Measurements from ENCODE around the gene KRT73.

KRT73 gene

DNA sequence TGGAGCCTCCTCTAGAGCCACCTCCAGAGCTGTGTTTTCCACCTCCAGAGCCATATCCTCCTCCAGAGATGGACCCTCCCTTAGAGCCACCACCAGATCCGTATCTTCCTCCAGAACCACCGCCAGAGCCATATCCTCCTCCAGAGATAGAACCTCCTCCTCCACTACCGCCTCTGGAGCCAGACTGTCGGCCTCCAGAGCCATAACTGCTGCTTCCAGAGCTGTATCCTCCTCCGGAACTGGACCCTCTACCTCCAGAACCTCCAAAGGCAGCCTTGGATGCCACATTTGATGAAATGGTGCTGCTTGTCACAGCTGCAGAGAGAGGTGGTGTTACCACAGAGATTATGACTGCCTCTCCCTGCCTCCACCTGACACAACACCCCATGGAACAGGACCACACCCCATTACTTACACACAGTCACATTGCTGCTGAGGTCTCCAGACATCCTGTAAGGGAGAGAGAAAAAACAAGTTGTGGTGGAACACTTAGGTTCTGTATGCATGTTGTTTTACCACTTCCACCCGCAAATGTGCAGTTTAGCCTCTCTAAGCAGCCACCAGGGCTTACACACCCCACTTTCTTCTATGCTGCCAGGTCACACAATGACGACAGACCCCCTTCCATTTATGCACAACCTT is 26.9 kb upstream of the KRT73 start:
- no peak for DNase-seq (ENCODE audit: low spot score)

DNA sequence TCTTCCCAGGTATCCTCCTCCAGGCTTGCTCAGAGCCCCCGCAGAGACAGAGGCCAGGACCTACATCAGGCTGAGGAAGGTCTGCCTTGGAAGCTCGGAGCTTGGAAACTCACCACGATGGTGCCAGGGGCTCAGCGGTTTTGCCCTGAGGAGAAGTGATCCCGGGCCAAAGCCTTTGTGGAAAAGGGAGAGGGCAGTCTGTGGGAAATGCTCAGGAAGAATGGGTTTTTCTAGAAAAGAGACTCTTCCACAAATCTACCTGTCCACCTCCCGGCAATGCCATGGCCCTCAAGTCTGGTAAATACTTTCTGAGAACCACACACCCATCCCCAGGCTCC is 25.7 kb upstream of the KRT73 start:
- DNase-seq (ENCODE audit: low spot score), result no peak

- DNase-seq (ENCODE audit: low spot score), result no peak
Observed at GRCh38 chr12:52643233-52644077, 25.1 kb upstream of the KRT73 start.

DNA sequence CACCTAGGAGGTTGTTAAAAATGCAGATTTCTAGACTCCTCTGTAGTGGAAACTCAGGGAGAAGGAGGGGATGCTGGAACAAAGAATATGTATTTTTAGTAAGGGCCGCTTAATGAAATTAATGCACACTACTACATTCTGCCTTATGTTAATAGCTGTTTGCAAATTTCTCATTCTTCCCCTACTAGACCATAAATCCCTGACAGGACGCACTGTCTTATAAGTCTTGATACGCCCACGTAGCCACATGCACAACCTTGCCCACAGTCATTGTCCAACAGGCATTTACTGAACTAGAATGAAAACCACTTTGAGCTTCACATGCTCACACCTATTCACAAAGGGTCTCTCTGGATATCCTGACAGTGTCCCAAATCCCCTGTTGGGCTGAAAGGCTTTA is 23.1 kb upstream of the KRT73 start:
- DNase-seq (ENCODE audit: low spot score), result no peak

DNA sequence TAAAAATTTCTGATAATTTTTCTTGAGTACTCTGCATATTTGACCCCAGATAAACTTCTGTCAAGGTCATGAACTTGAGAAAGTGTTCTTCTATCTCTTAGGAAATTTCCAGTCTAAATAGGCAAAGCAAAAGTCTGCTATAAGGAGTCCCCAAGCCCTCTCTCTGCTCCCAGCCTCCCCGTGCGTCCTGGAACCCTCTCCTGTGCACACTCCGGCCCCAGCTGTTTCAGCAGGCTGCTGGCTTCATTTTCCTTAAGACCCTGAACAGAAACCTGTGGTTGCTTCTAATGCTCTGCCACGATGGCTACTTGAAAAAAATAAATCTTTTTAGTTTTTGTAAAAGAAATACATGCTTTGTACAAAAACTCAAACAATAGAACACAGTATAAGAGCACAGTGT is 18.9 kb upstream of the KRT73 start:
- DNase-seq (ENCODE audit: low spot score), result no peak

DNA sequence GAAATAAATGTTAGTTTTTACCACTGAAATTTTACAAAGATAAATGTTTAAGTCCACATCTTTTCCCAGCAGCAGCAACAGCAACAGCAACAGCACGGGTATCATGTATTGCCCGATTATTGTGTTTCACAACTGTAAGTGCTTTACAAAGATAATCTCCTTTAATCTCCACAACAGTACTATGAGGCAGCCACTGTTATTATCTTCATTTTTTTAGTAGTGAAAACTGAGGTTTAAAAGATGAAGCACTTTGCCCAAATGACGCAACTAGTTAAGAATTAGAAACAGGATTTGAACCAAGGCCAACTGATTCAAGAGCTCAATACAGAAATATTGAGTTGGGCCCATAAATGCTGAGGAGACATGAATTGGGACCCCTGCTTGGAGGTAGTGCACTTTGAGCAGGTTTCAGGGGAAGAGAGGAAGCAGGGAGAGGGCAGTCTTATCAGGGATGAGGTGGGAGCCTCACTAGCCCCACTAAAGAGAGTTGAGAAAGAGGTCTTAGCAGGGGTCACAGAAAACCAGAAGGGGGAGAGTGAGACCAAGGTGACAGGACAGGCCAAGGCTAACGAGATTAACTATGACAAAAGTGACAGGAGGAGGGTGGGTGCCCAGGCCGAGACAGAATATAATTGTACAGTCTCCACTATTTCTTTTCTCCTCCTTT is 18.4 kb upstream of the KRT73 start:
- no peak for DNase-seq (ENCODE audit: low spot score)

DNA sequence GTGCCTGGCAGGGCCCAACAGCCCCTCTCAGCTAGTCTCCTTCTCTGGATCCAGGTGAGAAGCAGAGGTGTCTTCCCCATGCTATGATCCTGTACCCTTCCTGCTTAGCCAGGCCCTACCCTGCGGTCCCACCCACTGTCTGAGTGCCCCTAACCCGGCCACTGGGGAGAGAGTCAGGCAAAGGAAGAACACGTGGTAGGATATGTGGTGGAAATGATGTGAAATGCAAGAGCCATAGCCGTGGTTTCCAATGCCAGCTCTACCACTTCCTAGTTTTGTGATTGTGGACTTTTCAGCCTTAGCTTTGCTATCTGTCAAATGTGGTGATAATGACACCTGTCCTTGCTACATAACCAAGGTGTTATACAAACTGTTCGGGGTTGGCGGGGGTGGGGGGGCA is 17.8 kb upstream of the KRT73 start:
- DNase-seq (ENCODE audit: low spot score), result no peak

- no peak for DNase-seq (ENCODE audit: low spot score)
Observed at GRCh38 chr12:52634266-52635056, 16.1 kb upstream of the KRT73 start.

GRCh38 chr12:52633383-52633782 is 15.0 kb upstream of the KRT73 start:
- no peak for DNase-seq (ENCODE audit: low spot score)

DNA sequence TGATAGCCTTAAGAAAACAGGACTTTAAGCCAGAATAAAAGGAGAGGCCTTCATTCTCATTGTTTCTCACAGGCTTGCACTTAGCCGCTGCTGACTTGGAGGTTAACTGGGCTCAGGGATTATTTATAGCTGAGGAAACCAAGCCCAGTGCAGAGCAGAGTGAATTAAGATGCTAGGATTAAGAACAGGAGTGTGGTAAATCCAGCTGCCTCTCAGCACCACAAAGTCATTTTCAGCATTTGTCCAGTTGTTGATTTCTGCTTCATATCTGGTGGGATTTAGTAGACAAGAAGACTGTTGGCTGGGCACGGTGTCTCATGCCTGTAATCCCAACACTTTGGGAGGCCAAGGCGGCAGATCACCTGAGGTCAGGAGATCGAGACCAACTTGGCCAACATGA is 14.3 kb upstream of the KRT73 start:
- DNase-seq (ENCODE audit: low spot score), result no peak

- no peak for DNase-seq (ENCODE audit: low spot score)
Observed at GRCh38 chr12:52631676-52632459, 13.5 kb upstream of the KRT73 start.

- no peak for DNase-seq (ENCODE audit: low spot score)
Observed at GRCh38 chr12:52631264-52631663, 12.9 kb upstream of the KRT73 start.

GRCh38 chr12:52630599-52631200 is 12.3 kb upstream of the KRT73 start:
- no peak for DNase-seq (ENCODE audit: low spot score)

DNA sequence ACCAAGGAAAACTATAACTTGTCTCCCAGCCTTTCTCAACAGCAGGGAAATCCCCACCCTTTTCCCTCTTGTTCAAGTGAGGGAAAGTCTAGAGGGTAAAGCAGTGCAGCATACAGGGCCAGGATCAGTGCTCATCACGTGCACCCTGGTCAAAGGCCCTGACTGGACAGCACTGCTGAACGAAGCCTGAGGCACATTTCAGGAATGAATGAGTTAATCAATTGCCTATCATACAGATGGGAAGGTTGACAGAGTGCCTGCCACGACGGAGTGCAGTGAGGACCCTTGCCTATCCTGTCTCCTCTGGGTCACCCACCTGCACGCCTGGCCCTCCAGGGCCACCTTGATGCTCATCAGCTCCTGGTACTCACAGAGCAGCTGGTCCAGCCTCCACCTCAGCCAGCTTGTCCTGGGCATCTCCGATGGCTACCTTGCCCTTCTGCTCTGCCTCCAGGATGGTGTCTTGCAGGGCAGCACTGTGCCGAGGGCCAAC is 11.7 kb upstream of the KRT73 start:
- no peak for DNase-seq (ENCODE audit: low spot score)

- DNase-seq (ENCODE audit: low spot score), result no peak
Observed at GRCh38 chr12:52629281-52630007, 11.1 kb upstream of the KRT73 start.

DNA sequence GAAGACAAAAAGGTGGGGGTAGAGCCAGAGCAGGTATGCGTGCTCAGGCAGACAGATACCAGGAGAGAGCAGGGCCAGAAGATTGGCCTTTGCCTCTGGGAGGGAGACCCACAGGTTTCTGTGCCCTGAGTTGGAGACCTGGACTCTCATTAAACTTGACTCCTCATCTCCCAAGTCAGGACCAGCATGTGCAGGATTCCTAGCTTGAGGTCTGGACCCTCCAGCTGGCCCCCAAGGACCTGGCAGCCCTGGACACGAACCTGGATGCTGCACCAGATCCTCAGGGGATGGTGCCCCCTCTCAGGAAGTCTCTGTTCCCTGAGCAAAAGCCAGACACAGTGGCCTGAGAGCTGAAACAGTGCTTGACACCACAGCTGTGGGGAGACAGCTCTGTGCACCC is 10.5 kb upstream of the KRT73 start:
- DNase-seq (ENCODE audit: low spot score), result no peak

- DNase-seq (ENCODE audit: low spot score), result no peak
Observed at GRCh38 chr12:52628111-52628507, 9.8 kb upstream of the KRT73 start.

- no peak for DNase-seq (ENCODE audit: low spot score)
Observed at GRCh38 chr12:52627395-52628110, 9.2 kb upstream of the KRT73 start.

- DNase-seq (ENCODE audit: low spot score), result no peak
Observed at GRCh38 chr12:52622349-52622748, 4.0 kb upstream of the KRT73 start.

- no peak for DNase-seq (ENCODE audit: low spot score)
Observed at GRCh38 chr12:52618866-52619265, 507 bp upstream of the KRT73 start.

All from SW480 (cell line).